TTC549 (cell line): Measurements from ENCODE around the gene NFIC.

Experiments used
- FAIRE-seq: peaks from 2 replicates; lab custom pipeline; 2012; peaks lifted over from hg19 to GRCh38; lab: Jason Lieb, UNC

Gene NFIC

GRCh38 chr19:3470500-3471128, 104.2 kb downstream of the NFIC start:
- no peak for FAIRE-seq

GRCh38 chr19:3471954-3472655, 105.7 kb downstream of the NFIC start:
- FAIRE-seq, result no peak

- no peak for FAIRE-seq
Measured at GRCh38 chr19:3474010-3474409, 107.6 kb downstream of the NFIC start.

GRCh38 chr19:3474614-3475013, 108.2 kb downstream of the NFIC start:
- FAIRE-seq, result no peak

GRCh38 chr19:3475449-3475848, 109.1 kb downstream of the NFIC start:
- FAIRE-seq, result no peak

GRCh38 chr19:3476830-3477229, 110.4 kb downstream of the NFIC start:
- FAIRE-seq, result no peak

GRCh38 chr19:3477506-3477905, 111.1 kb downstream of the NFIC start:
- no peak for FAIRE-seq

- no peak for FAIRE-seq
Measured at GRCh38 chr19:3477951-3478350, 111.6 kb downstream of the NFIC start.

- FAIRE-seq, result no peak
Measured at GRCh38 chr19:3478409-3479176, 112.2 kb downstream of the NFIC start.

- no peak for FAIRE-seq
Measured at GRCh38 chr19:3479177-3479833, 112.9 kb downstream of the NFIC start.

GRCh38 chr19:3479834-3480215, 113.4 kb downstream of the NFIC start:
- no peak for FAIRE-seq

GRCh38 chr19:3480383-3481091, 114.2 kb downstream of the NFIC start, which contains the start of gene SMIM24:
TSS of gene SMIM24 (minus strand) at chr19:3480525. CDS start at chr19:3480463, 62 bp downstream.
- no peak for FAIRE-seq

GRCh38 chr19:3481241-3482090, 115.1 kb downstream of the NFIC start:
- FAIRE-seq, result no peak

GRCh38 chr19:3482507-3483225, 116.3 kb downstream of the NFIC start:
- no peak for FAIRE-seq

- no peak for FAIRE-seq
Measured at GRCh38 chr19:3483226-3483628, 116.8 kb downstream of the NFIC start, which contains the start of gene SMIM44. TSS of gene SMIM44 (minus strand) at chr19:3483441. CDS start at chr19:3483403, 38 bp downstream.

- FAIRE-seq, result no peak
Measured at GRCh38 chr19:3491396-3492119, 125.2 kb downstream of the NFIC start.

GRCh38 chr19:3492131-3492839, 125.9 kb downstream of the NFIC start:
- FAIRE-seq, result no peak

GRCh38 chr19:3492919-3493318, 126.5 kb downstream of the NFIC start:
- no peak for FAIRE-seq

GRCh38 chr19:3493651-3494050, 127.3 kb downstream of the NFIC start:
- no peak for FAIRE-seq
